ENCODE measurements around the gene LPIN1.

The LPIN1 gene

GRCh38 chr2:11865805-11866204 is 119.4 kb downstream of the LPIN1 start:
- no peak for DNase-seq (ENCODE audit: low read depth in 3 of 3)

DNA sequence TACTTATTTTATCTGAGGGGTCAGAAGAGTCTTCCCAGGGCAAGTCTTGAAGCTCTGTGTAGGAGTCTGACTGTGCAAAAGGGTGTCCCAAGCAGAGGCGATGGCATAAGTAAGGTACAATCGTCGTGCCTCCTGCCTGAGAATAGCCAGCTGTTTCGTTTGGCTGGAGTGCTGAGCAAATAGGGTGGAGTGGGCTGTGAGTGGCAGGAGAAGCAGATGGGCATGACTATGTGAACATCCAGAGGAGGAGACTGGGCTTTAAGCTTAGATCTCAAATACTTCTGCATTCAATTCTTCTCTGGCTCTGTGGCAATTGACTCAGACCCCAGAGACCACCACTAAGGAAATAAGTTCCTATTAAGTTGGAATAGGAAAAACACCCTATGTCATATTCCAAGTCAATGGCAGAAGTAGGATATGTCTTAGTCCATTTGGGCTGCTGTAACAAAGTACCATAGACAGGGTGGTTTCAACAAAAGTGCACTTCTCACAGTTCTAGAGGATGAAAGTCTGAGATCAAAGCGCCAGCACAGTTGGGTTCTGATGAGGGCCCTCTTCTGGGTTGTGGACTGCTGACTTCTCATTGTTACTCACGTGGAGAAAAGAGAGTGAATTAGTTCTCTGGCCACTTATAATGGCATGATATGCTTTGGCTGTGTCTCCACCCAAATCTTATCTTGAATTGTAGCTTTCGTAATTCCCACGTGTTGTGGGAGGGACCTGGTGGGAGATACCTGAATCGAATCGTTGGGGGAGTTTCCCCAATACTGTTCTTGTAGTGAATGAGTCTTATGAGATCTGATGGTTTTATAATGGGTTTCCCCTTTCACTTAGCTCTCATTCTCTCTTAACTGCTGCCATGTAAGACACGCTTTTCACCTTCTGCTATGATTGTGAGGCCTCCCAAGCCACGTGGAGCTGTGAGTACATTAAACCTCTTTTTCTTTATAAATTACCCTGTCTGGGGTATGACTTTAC is 120.2 kb downstream of the LPIN1 start:
- DNase-seq (ENCODE audit: low read depth in 3 of 3), result no peak

DNA sequence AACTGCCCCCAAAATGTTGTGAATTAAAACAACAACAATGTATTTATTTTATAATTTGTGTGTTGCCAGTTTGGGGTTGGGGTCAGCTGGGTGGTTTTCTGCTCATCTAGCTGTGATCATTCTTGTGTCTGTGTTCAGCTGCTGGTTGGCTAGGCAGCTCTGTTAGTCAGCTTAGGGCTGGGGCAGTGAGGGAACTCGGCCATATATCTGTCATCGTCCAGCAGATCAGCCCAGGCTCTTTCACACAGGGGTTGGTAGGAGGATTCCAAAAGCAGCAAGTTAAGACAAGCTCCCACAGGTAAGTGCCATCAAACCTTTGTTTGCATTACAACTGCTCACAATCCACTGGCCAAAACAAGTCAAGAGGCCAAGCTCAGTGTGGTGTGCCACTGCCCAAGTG is 121.5 kb downstream of the LPIN1 start:
- DNase-seq (ENCODE audit: low read depth in 3 of 3), result no peak

DNA sequence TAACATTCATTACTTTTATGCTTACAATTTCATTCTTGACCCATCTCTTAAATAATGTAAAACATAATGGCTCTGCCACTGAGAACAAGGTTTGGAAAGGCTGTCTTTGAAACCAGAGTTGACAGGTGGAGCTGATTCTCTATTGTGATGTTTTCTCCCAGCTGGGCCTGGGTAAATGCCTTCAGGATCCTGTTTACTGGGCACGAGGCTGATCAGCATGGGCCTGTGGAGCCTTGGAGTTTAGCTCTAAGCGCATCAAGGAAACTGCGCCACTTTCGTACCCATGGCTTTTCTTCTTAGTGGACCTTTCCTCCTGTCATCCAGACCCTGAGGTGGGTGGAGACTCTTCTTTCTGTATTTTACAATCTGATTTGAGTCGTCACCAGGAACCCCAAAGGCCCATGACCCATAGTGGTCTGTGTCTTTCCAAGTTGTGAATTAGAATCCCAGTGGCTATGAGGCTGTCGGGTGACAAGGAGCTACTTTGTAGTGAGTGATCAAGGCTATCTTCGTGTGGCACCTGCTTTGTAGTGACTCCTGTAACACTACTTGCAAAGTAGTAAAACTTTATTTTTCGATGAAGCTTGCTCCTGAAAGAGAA is 123.1 kb downstream of the LPIN1 start:
- DNase-seq (ENCODE audit: low read depth in 3 of 3), result no peak

DNA sequence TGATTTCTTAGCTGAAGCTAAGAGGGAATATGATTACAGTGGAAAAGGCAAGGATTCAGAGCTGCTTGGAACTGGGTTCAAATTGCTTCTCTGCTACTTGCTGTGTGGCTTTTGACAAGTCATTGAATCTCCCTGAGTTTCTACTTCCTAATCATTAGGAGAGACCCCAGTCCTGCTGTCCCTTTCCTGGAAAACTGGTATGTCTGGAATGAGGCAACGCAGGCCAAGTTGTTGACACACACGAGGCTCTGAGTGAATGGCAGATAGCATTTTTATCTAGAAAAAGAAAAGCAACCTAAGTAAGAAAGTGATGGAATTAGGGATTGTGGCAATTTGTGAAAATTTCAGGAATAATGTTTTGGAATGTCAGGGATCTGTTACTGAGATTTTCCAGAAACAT is 123.6 kb downstream of the LPIN1 start:
- no peak for DNase-seq (ENCODE audit: low read depth in 3 of 3)

DNA sequence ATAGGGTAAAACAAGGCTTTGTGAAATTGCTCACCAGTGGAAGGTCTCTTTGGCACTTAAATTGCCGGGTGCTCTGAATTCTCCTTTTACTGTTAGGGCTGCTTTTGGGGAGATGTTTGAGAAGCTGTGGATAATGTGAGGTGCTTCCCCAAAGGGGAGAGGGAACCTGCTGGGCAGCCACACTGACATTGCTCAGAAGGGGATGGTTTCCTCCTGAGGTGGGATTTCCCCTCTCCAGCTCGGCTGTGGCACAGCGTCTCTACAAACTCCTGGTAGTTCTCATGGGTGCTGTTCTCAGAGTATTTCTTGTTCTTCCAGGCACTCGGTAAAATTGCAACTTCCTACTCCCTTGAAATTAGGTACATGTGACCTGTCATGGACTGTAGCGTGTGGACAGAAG is 124.2 kb downstream of the LPIN1 start:
- no peak for DNase-seq (ENCODE audit: low read depth in 3 of 3)

- no peak for DNase-seq (ENCODE audit: low read depth in 3 of 3)
Measured at GRCh38 chr2:11871421-11871820, 125.0 kb downstream of the LPIN1 start.

DNA sequence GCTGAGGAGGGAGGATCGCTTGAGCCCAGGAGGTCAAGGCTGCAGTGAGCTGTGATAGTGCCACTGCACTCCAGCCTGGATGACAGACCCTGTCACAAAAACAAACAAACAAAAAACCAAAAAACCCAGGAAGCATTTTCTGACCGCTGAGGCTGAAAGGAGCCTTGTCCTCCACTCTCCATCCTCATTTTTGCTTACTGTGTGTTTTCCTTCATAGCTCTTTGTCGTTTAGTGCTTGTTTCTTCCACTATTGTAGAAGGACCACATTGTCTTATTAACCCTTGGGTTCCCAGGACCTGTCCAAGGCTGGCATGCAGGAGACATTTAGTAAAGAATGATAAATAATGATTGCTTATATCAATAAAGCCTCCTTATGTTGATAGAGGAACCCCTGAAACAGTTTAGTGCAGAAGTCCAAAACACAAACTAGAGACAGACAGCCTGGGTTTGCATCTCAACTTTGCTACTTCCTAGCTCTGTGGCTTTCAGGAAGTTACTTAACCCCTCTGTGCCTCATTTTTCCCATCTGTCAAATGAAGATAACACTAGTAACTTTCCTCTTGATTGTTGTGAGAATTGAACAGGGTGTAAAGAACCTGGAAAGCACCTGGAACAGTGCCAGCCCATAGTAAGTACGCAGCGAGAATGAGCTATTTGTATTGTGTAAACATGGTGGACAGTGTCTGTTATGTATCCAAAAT is 126.0 kb downstream of the LPIN1 start:
- no peak for DNase-seq (ENCODE audit: low read depth in 3 of 3)

DNA sequence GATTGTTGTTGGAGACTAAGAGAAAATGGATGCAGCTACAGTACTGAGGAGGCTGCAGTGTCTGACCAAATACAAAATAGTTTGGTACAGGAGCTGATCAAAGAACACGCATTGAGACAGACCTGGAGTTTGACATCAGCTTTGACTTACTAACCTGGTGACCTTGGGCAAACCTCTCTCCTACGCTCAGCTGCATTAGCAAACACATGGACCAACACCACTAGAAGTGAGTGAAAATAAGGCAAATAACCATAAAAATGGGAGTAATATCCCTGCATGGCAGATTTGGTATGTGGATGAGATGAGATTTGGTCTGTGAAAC is 126.5 kb downstream of the LPIN1 start:
- DNase-seq (ENCODE audit: low read depth in 3 of 3), result no peak

GRCh38 chr2:11873356-11874154 is 127.1 kb downstream of the LPIN1 start:
- no peak for DNase-seq (ENCODE audit: low read depth in 3 of 3)

- DNase-seq (ENCODE audit: low read depth in 3 of 3), result no peak
Measured at GRCh38 chr2:11874861-11875260, 128.4 kb downstream of the LPIN1 start.

DNA sequence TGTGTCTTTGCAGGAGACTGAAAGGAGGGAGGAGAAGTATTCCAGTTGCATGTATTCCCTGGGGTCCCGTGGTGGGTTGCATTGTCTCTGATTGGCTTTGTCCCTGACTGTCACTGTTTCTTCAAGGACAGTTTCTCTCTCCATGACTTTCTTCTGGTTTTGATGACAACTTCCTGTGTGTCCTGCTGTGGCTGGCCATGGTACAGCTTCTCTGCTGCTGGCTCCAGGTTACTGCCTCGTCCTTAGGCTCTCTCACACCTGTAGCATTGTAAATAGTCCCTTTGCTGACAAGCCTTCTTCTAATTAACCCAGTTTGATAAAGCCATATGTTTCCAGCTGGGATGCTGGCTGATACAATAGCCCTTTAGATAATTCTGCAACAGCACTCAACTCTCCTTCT is 129.0 kb downstream of the LPIN1 start:
- no peak for DNase-seq (ENCODE audit: low read depth in 3 of 3)

DNA sequence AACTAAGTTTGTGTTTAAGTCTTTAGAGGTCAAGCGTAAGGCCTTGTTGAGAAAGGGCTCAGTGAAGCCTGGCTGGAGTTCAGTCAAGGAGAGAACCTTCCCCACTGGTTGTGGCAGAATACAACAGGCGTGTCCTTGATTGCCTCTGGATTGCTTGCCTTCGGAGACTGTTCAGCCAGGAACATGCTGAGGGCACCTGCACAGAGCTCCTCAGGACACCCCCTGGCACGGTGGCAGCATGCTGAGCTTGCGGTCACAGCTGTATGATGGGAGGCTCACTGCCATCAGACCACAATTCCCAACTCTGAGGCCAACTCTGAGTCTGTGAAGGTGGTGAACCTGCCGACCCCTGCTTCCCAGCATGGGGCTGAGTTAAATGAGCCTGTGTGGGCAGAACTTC is 130.0 kb downstream of the LPIN1 start:
- DNase-seq (ENCODE audit: low read depth in 3 of 3), result no peak

DNA sequence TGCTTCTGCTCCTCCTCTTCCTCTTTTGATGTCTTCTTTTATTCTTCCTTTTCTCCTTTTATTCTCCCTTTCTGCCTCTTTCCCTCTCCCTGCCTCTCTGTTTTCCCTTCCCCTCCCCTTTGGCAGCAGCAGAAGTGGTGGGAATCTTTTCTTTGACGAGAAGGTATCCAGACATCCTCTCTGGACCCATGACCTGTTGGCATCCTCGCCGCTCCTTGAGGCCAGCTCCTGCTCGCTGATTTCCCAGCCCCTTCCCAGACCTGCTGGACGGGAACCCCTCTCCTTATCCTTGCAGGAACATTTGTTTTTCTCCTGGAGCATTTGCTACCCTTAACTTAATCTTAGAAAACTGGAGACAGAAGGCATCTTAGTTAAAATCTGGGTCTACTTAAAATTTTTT is 130.5 kb downstream of the LPIN1 start:
- DNase-seq (ENCODE audit: low read depth in 3 of 3), result no peak

Data from stimulated activated CD4-positive, alpha-beta T cell treated with anti-CD3 and anti-CD28 coated beads, TNF-alpha, amount 100 ng/mL, for 24 hours (primary cell).